SK-N-SH (cell line): ENCODE data around the gene RHOBTB1. TPM values are rescaled to one million over a fixed set of nuclear protein-coding genes. Genes with fewer than 3 reads are reported as not detected.

Experiments
- CTCF ChIA-PET: fragments of 300-600, 350-600 bp; formaldehyde crosslinking; extraction: SDS; loops from one replicate; lab custom pipeline; 2021; lab: Yijun Ruan, JAX
- POLR2A ChIA-PET: fragments of 350-600 bp; sonication (Branson Sonifier 250); formaldehyde crosslinking; extraction: SDS; loops from one replicate; lab custom pipeline; 2020; ENCODE audit warnings: antibody characterized with exemption, inconsistent platforms; lab: Yijun Ruan, JAX
- DNase-seq: peaks from one replicate; pipeline ENCODE4 v3.0.0; 2012
- H2AFZ ChIP-seq: fragments of 200-600 bp; sonication (generic); 2 replicates; pipeline ENCODE4 v1.8.1; 2016; ENCODE audit warnings: antibody characterized with exemption, mild to moderate bottlenecking, low read depth
- H3F3A ChIP-seq: fragments of 200-600 bp; sonication (generic); replicated peaks from 2 replicates; pipeline ENCODE3; 2016; ENCODE audit warnings: antibody characterized with exemption, mild to moderate bottlenecking; ENCODE audit not compliant: insufficient read depth
- H3K27ac ChIP-seq, 2 experiments: fragments of 200-500 bp in 1 of 2; fragments of 200-600 bp in 1 of 2; sonication (Bioruptor generic) in 1 of 2; sonication (generic), shearing (Covaris generic) in 1 of 2; 2 replicates each; pipeline versions ENCODE4 v1.5.1 to v1.6.1; 2014 to 2016; ENCODE audit warnings: low read depth in 2 of 2, inconsistent platforms in 1 of 2, low read length in 1 of 2, mild to moderate bottlenecking in 1 of 2, mixed read lengths in 1 of 2
- H3K27me3 ChIP-seq: fragments of 200-600 bp; sonication (generic), shearing (Covaris generic); 2 replicates; pipeline ENCODE4 v1.6.1; 2016; ENCODE audit warnings: mixed run types; ENCODE audit not compliant: insufficient read depth
- H3K36me3 ChIP-seq, 2 experiments: fragments of 200-500 bp in 1 of 2; fragments of 200-600 bp in 1 of 2; sonication (Bioruptor generic) in 1 of 2; sonication (generic) in 1 of 2; replicated peaks in 1 of 2; 2 replicates each; pipeline versions ENCODE3 to v1.5.1; 2014 to 2016; ENCODE audit warnings: low read length in 1 of 2, mild to moderate bottlenecking in 1 of 2; ENCODE audit not compliant: insufficient read depth in 2 of 2, control insufficient read depth in 1 of 2
- H3K4me1 ChIP-seq, 2 experiments: fragments of 200-500 bp in 1 of 2; fragments of 200-600 bp in 1 of 2; sonication (Bioruptor generic) in 1 of 2; sonication (generic), shearing (Covaris generic) in 1 of 2; 2 replicates each; pipeline versions ENCODE4 v1.5.1 to v1.6.1; 2014 to 2016; ENCODE audit warnings: low read depth in 1 of 2, low read length in 1 of 2, mixed run types in 1 of 2; ENCODE audit not compliant: insufficient read depth in 2 of 2, control insufficient read depth in 1 of 2
- H3K4me2 ChIP-seq: fragments of 200-600 bp; sonication (generic), shearing (Covaris generic); 2 replicates; pipeline ENCODE4 v1.6.1; 2017; ENCODE audit warnings: mixed run types
- H3K4me3 ChIP-seq, 2 experiments: fragments of 200-500 bp in 1 of 2; fragments of 200-600 bp in 1 of 2; sonication (Bioruptor generic) in 1 of 2; sonication (generic), shearing (Covaris generic) in 1 of 2; 2 replicates each; pipeline versions ENCODE4 v1.5.1 to v1.8.1; 2014 to 2016; ENCODE audit warnings: low read depth in 2 of 2, inconsistent platforms in 1 of 2, low read length in 1 of 2, mild to moderate bottlenecking in 1 of 2, mixed read lengths in 1 of 2, moderate library complexity in 1 of 2
- H3K79me2 ChIP-seq: fragments of 200-600 bp; sonication (generic); 2 replicates; pipeline ENCODE4 v1.8.1; 2017; ENCODE audit warnings: mild to moderate bottlenecking; ENCODE audit not compliant: insufficient read depth
- H3K9ac ChIP-seq: fragments of 200-600 bp; sonication (generic); 2 replicates; pipeline ENCODE4 v1.6.1; 2017; ENCODE audit warnings: mixed run types
- H3K9me2 ChIP-seq: fragments of 200-600 bp; sonication (generic); 2 replicates; pipeline ENCODE4 v1.6.1; 2017; ENCODE audit warnings: mixed run types
- H3K9me3 ChIP-seq: fragments of 200-600 bp; sonication (generic); 2 replicates; pipeline ENCODE4 v1.6.1; 2017; ENCODE audit warnings: mixed run types, mild to moderate bottlenecking, moderate library complexity
- H4K20me1 ChIP-seq: fragments of 200-600 bp; sonication (generic); 2 replicates; pipeline ENCODE4 v1.6.1; 2017; ENCODE audit warnings: mild to moderate bottlenecking, mixed run types; ENCODE audit not compliant: insufficient read depth
- CHD2 ChIP-seq: fragments of 150-350 bp; IDR thresholded peaks from 2 replicates; pipeline ENCODE4 v1.6.1; 2018; ENCODE audit warnings: low read length; ENCODE audit not compliant: partially characterized antibody
- CTCF ChIP-seq: fragments of 200-600 bp; sonication (generic); IDR thresholded peaks from 2 replicates; pipeline ENCODE4 v1.6.1; 2017; ENCODE audit warnings: antibody characterized with exemption, mild to moderate bottlenecking, moderate library complexity
- ELF1 ChIP-seq: IDR thresholded peaks from 2 replicates; pipeline ENCODE4 v1.4.0; 2012
- EP300 ChIP-seq, 2 experiments: IDR thresholded peaks; 2 replicates each; pipeline versions ENCODE4 v1.4.0 to v1.6.1; 2012; ENCODE audit warnings: borderline replicate concordance in 1 of 2, low read depth in 1 of 2, low read length in 1 of 2
- FOXJ3 ChIP-seq: sonication (generic); formaldehyde crosslinking; IDR thresholded peaks from 2 replicates; pipeline ENCODE4 v1.5.1; 2020; ENCODE audit warnings: mild to moderate bottlenecking, missing genetic modification reagents
- FOXM1 ChIP-seq: IDR thresholded peaks from 2 replicates; pipeline ENCODE4 v1.4.0; 2012; ENCODE audit warnings: low read depth, mild to moderate bottlenecking
- GATA2 ChIP-seq: sonication (generic); formaldehyde crosslinking; IDR thresholded peaks from 2 replicates; pipeline ENCODE4 v1.5.0; 2020; ENCODE audit warnings: mild to moderate bottlenecking, missing genetic modification reagents
- MAX ChIP-seq: IDR thresholded peaks from 2 replicates; pipeline ENCODE4 v1.4.0; 2012; ENCODE audit warnings: low read depth
- NRF1 ChIP-seq: IDR thresholded peaks from 2 replicates; pipeline ENCODE4 v1.6.1; 2012; ENCODE audit warnings: low read depth, mild to moderate bottlenecking, low read length
- PBX3 ChIP-seq: IDR thresholded peaks from 2 replicates; pipeline ENCODE4; 2012
- RAD21 ChIP-seq: IDR thresholded peaks from 2 replicates; pipeline ENCODE4 v1.6.1; 2012; ENCODE audit warnings: mild to moderate bottlenecking, low read length
- REST ChIP-seq: IDR thresholded peaks from 2 replicates; pipeline ENCODE4 v1.6.1; 2012; ENCODE audit warnings: mild to moderate bottlenecking, low read depth, low read length, moderate library complexity
- RXRA ChIP-seq: IDR thresholded peaks from 2 replicates; pipeline ENCODE4 v1.4.0; 2012; ENCODE audit warnings: low read depth, mild to moderate bottlenecking, borderline replicate concordance
- SIN3A ChIP-seq: IDR thresholded peaks from 2 replicates; pipeline ENCODE4 v1.6.1; 2012; ENCODE audit warnings: low read depth, mild to moderate bottlenecking, low read length, moderate library complexity, borderline replicate concordance
- TAF1 ChIP-seq: IDR thresholded peaks from 2 replicates; pipeline ENCODE4 v1.6.1; 2012; ENCODE audit warnings: low read depth, mild to moderate bottlenecking, low read length, moderate library complexity, borderline replicate concordance
- TEAD4 ChIP-seq: IDR thresholded peaks from 2 replicates; pipeline ENCODE4 v1.4.0; 2012; ENCODE audit warnings: mild to moderate bottlenecking, borderline replicate concordance; ENCODE audit not compliant: insufficient read depth
- USF1 ChIP-seq: IDR thresholded peaks from 2 replicates; pipeline ENCODE4 v1.4.0; 2012; ENCODE audit warnings: low read depth, borderline replicate concordance
- YY1 ChIP-seq: IDR thresholded peaks from 2 replicates; pipeline ENCODE4 v1.4.0; 2012; ENCODE audit warnings: low read depth, mild to moderate bottlenecking
- WGBS: methylation state at CpG from one replicate; pipeline ENCODE4 v1.1.6; 2017; ENCODE audit warnings: low lambda C conversion rate; 5-methylcytosine and 5-hydroxymethylcytosine counted together
- polyA plus RNA-seq, 3 experiments: library from polyadenylated mRNA; depleted of rRNA; stranded (reverse); fragments of >200 nt; gene quantifications; 2 replicates each; pipeline ENCODE4 v1.2.3, GENCODE V29; 2012

Gene RHOBTB1
- polyA plus RNA-seq, 1 of the 3 experiments (the other 2 are of a cell fraction): 10.5 TPM

GRCh38 chr10:60937022-60937421 lies 7.0 kb downstream of the RHOBTB1 start:
- no peak overlapping the region for H3K27ac ChIP-seq
- no peaks in the 10 kb centered on the region for H3K9me2 ChIP-seq
- no peaks in the 10 kb centered on the region for H4K20me1 ChIP-seq
- peaks cover 16% of the 10 kb centered on the region for H3F3A ChIP-seq
- H3K4me1 ChIP-seq: peaks cover 4% of the 10 kb centered on the region in 2 experiments; a peak in 1 of 4 replicates
- H3K27me3 ChIP-seq: no peaks in the 10 kb centered on the region
- no peak overlapping the region for H2AFZ ChIP-seq
- no peak overlapping the region for H3K9ac ChIP-seq
- no peak for DNase-seq
- no peaks in the 10 kb centered on the region for H3K9me3 ChIP-seq
- no peak overlapping the region for H3K4me2 ChIP-seq
- peaks cover 44 to 50% of the 10 kb centered on the region in 2 experiments for H3K36me3 ChIP-seq
- no peak overlapping the region for H3K4me3 ChIP-seq
- POLR2A ChIA-PET: no interaction called here
- peaks cover 53% of the 10 kb centered on the region for H3K79me2 ChIP-seq
- TF ChIP-seq USF1: no peak
- TF ChIP-seq FOXM1: no peak
- TF ChIP-seq, all 33 proteins: peak for 0
- over 99% methylated on average over 4 of the region's 4 CpGs for WGBS
- CTCF ChIA-PET: interaction anchor here (0.9 to 1.2 kb wide), 2 partner anchors 13 to 53 kb away, joined by 3 read pairs; no protein-coding TSS in a partner anchor

- Histone ChIP-seq H4K20me1 (no peaks in the 10 kb centered on the region), H3K36me3 (peaks cover 42 to 49% of the 10 kb centered on the region in 2 experiments), H3K9me2 (no peaks in the 10 kb centered on the region), H3K27ac (no peak overlapping the region), H3F3A (peaks cover 16% of the 10 kb centered on the region), H3K4me3 (no peak overlapping the region), H3K4me1 (no peaks in the 10 kb centered on the region), H3K27me3 (no peaks in the 10 kb centered on the region)
- no peak for DNase-seq
- ChIA-PET CTCF (no interaction called here), POLR2A (no interaction called here)
- TF ChIP-seq SIN3A (no peak), GATA2 (CRISPR knock-in tag) (no peak), TEAD4 (no peak), CHD2 (no peak), YY1 (no peak), EP300 (IDR thresholded peaks at IDR 0.05; ENCODE audit: borderline replicate concordance in 1 of 2, low read depth in 1 of 2, low read length in 1 of 2) (no peak), TAF1 (no peak), ELF1 (no peak), FOXJ3 (no peak), REST (no peak), CTCF (no peak), NRF1 (no peak), RXRA (no peak), RAD21 (no peak), MAX (no peak), PBX3 (no peak)
- TF ChIP-seq, all 33 proteins: peak for 0
- no peak overlapping the region for H3K4me2 ChIP-seq
- over 99% methylated on average over 6 of the region's 6 CpGs for WGBS
- H3K9me3 ChIP-seq: no peaks in the 10 kb centered on the region
- H3K79me2 ChIP-seq: peaks cover 33% of the 10 kb centered on the region
- no peak overlapping the region for H3K9ac ChIP-seq
- no peak overlapping the region for H2AFZ ChIP-seq
Measured at GRCh38 chr10:60934215-60935175, 9.5 kb downstream of the RHOBTB1 start.
